IPS-18a (cell line): Measurements from ENCODE around the gene ICE1.
"Not testable (repeated sequence)": the region's sequence is repeated elsewhere in the genome, so short reads cannot be mapped to it uniquely, and the experiment has no call there.

Source experiments
- H3K27ac ChIP-seq: one replicate; pipeline ENCODE4 v1.5.1; 2013; ENCODE audit warnings: low read length
- H3K27me3 ChIP-seq: one replicate; pipeline ENCODE4 v1.6.1; 2013; ENCODE audit warnings: mild to moderate bottlenecking, low read length; ENCODE audit not compliant: control insufficient read depth, insufficient read depth
- H3K36me3 ChIP-seq: one replicate; pipeline ENCODE4 v1.6.1; 2013; ENCODE audit warnings: low read depth, low read length; ENCODE audit not compliant: control insufficient read depth
- H3K4me1 ChIP-seq: one replicate; pipeline ENCODE4 v1.6.1; 2013; ENCODE audit warnings: low read depth, low read length; ENCODE audit not compliant: control insufficient read depth
- H3K4me3 ChIP-seq: one replicate; pipeline ENCODE4 v1.5.1; 2013; ENCODE audit warnings: low read length
- H3K9ac ChIP-seq: one replicate; pipeline ENCODE4 v1.6.1; 2013; ENCODE audit warnings: mild to moderate bottlenecking, low read length, moderate library complexity
- H3K9me3 ChIP-seq: one replicate; pipeline ENCODE4 v1.6.1; 2013; ENCODE audit warnings: low read depth, low read length; ENCODE audit not compliant: control insufficient read depth

Gene ICE1

GRCh38 chr5:5384660-5385330 is 37.7 kb upstream of the ICE1 start:
- Histone ChIP-seq H3K36me3 (no peaks in the 10 kb centered on the region), H3K4me3 (no peak overlapping the region), H3K27me3 (no peaks in the 10 kb centered on the region), H3K9me3 (no peaks in the 10 kb centered on the region), H3K9ac (no peak overlapping the region), H3K27ac (no peak overlapping the region), H3K4me1 (no peaks in the 10 kb centered on the region)

- Histone ChIP-seq H3K9me3 (no peaks in the 10 kb centered on the region), H3K4me1 (no peaks in the 10 kb centered on the region), H3K27me3 (no peaks in the 10 kb centered on the region), H3K36me3 (no peaks in the 10 kb centered on the region), H3K27ac (no peak overlapping the region), H3K9ac (no peak overlapping the region), H3K4me3 (no peak overlapping the region)
These were observed 37.2 kb upstream of the ICE1 start for GRCh38 chr5:5385331-5385662.

GRCh38 chr5:5386329-5386728 is 36.1 kb upstream of the ICE1 start:
- Histone ChIP-seq H3K4me1 (no peaks in the 10 kb centered on the region), H3K9me3 (no peaks in the 10 kb centered on the region), H3K36me3 (no peaks in the 10 kb centered on the region), H3K9ac (no peak overlapping the region), H3K27me3 (no peaks in the 10 kb centered on the region), H3K4me3 (no peak overlapping the region), H3K27ac (no peak overlapping the region)

DNA sequence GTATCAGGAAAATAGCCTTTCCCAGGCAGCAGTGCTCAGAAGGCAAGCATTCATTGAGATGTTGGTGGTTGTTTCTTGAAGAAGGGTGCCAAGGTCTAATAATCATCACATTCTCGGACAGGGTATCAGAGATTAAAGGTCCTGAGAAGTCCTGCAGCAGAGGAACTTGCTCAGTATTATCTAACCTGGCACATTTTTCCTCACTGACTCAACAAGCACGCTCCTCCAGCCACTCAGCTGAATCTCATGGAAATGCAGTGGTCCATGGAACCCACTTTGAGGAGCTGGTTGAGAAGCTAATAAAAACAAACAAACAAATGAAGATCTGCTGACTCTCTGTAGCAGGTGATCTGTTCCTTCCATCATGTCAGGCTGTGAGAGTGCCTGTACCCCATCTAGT is 35.3 kb upstream of the ICE1 start:
- H3K4me1 ChIP-seq: no peaks in the 10 kb centered on the region
- H3K36me3 ChIP-seq: no peaks in the 10 kb centered on the region
- H3K9ac ChIP-seq: no peak overlapping the region
- no peak overlapping the region for H3K27ac ChIP-seq
- no peaks in the 10 kb centered on the region for H3K9me3 ChIP-seq
- no peaks in the 10 kb centered on the region for H3K27me3 ChIP-seq
- no peak overlapping the region for H3K4me3 ChIP-seq

- no peaks in the 10 kb centered on the region for H3K4me1 ChIP-seq
- no peaks in the 10 kb centered on the region for H3K36me3 ChIP-seq
- H3K4me3 ChIP-seq: no peak overlapping the region
- H3K27ac ChIP-seq: no peak overlapping the region
- no peaks in the 10 kb centered on the region for H3K27me3 ChIP-seq
- no peaks in the 10 kb centered on the region for H3K9me3 ChIP-seq
- H3K9ac ChIP-seq: no peak overlapping the region
These were observed 34.7 kb upstream of the ICE1 start for GRCh38 chr5:5387777-5388176.

DNA sequence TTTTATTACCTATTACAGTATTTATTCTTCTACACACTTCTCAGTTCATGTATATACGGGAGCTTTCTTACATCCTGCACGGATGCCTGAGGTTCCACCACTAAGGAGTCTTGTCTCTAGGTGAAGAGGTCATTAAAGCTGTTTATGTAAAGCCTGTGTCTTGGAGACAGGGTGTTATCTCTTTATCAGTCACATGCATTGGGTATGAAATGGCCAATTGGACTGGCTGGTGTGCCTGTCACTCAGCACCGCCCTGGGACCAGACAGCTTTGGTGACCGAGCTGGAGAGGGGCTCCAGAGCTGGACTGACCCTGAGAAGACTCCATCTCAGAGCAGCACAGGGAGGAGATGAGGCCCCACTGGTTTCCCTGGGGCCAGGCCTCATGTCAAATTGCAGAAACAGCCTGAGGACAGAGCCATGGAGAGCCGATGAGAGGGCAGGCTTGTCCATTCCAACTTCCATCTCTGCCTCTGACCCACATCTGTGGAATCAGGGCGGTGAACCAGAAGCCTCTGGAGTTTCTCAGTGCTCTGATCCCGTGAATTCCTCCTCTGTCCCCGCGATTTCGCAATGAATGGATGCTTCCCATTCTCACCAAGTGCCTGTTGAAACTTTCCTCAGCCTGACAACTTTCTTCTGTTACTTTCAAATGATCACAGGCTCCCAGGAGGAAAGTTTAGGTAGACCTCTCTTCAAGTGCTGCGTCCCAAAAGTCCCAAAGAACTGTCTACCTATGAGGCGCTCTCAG is 32.2 kb upstream of the ICE1 start:
- not testable (repeated sequence) for H3K4me1 ChIP-seq, H3K27me3 ChIP-seq, H3K27ac ChIP-seq, H3K4me3 ChIP-seq, H3K9ac ChIP-seq, H3K36me3 ChIP-seq, H3K9me3 ChIP-seq

DNA sequence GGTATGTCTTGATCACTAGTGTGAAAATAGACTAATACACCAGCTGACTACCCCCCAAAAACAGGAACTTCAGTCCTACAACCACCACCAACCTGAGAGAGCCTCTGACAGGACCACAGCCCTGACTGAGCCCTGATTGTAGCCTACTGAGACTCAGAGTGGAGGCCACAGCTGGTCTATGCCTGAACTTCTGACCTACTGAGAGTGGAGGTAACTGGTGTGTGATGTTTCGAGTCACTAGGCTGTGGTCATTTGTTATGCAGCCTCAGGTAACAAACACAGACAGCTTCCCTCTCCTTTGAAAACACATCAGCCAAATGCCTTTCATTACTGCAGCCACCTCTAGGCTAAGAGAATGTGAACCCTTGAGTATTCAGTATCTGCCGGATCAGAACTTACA is 30.0 kb upstream of the ICE1 start:
- H3K4me3 ChIP-seq, H3K27me3 ChIP-seq, H3K4me1 ChIP-seq, H3K9me3 ChIP-seq, H3K27ac ChIP-seq, H3K9ac ChIP-seq, H3K36me3 ChIP-seq: not testable (repeated sequence)

DNA sequence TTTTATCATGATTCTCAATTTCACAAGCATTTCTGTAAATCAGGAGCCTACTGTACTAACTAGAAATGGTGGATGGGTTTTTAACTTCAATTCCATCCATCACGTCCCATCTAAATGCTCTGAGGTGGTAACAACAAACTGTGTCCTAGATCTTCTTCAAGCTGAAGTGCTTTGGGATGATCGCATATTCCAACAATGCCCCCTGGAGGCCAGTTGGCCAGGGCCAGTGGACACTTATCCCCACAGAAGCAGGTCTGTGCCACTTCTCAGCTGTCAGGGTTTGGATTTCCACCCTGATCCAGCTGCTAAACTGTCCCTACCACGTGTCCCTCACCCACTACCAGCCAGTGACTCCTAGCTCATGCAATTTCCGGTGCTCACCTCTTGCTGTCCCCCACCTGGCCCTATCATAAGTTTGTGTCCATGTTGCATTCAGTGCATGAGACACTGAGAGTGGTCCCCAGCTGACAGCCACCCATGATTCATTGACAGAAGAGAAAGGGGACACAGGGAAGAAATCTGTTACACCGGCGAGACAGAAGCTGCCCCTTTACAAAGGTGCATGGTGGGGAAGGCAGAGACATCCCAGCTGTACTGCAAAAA is 28.0 kb upstream of the ICE1 start:
- H3K4me1 ChIP-seq, H3K9ac ChIP-seq, H3K9me3 ChIP-seq, H3K27me3 ChIP-seq, H3K36me3 ChIP-seq, H3K27ac ChIP-seq, H3K4me3 ChIP-seq: not testable (repeated sequence)

DNA sequence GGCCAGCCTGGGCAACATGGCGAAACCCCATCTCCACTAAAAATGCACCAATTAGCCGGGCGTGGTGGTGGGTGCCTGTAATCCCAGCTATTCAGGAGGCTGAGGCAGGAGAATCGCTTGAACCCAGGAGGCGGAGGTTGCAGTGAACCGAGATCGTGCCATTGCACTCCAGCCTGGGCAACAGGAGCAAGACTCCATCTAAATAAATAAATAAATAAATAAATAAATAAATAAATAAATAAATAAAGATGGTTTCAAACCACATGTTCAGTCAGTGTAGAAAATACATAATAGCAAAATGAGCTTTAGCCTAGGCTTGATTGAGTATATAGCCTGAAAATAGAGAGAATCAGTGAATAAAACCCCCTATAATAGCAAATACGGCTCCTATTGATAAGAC is 27.4 kb upstream of the ICE1 start:
- H3K27ac ChIP-seq, H3K9ac ChIP-seq, H3K9me3 ChIP-seq, H3K4me1 ChIP-seq, H3K36me3 ChIP-seq, H3K27me3 ChIP-seq, H3K4me3 ChIP-seq: not testable (repeated sequence)

- H3K9me3 ChIP-seq: no peaks in the 10 kb centered on the region
- H3K27ac ChIP-seq: no peak overlapping the region
- H3K4me3 ChIP-seq: no peak overlapping the region
- H3K36me3 ChIP-seq: no peaks in the 10 kb centered on the region
- H3K9ac ChIP-seq: no peak overlapping the region
- no peaks in the 10 kb centered on the region for H3K4me1 ChIP-seq
- no peaks in the 10 kb centered on the region for H3K27me3 ChIP-seq
These were observed 24.4 kb upstream of the ICE1 start for GRCh38 chr5:5398071-5398470.

- Histone ChIP-seq H3K4me1 (peaks cover 8% of the 10 kb centered on the region), H3K4me3 (no peak overlapping the region), H3K27me3 (no peaks in the 10 kb centered on the region), H3K9me3 (no peaks in the 10 kb centered on the region), H3K36me3 (no peaks in the 10 kb centered on the region), H3K27ac (no peak overlapping the region), H3K9ac (no peak overlapping the region)
These were observed 21.4 kb upstream of the ICE1 start for GRCh38 chr5:5401095-5401494.

DNA sequence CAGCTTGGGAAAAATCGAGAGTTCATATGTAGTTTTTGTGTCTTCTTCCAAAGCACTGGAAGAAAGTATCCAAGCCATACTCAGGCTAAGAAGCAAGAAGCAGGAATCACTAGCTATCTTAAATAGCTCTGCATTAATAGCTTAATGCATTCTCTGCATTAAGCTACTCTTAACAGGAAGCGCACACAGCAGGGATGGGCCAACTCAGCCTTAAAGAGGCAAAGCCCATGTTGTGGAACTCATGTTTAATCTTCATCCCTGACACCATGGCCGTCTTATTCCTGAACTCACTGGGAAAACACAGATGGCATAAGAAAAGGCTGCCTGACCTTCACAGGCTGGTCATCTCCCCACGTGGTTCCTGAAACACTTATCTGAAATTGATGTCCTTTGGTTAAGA is 18.7 kb upstream of the ICE1 start:
- Histone ChIP-seq H3K27ac (no peak overlapping the region), H3K9ac (no peak overlapping the region), H3K36me3 (no peaks in the 10 kb centered on the region), H3K27me3 (no peaks in the 10 kb centered on the region), H3K4me1 (peaks cover 8% of the 10 kb centered on the region), H3K9me3 (peaks cover 4% of the 10 kb centered on the region), H3K4me3 (no peak overlapping the region)
